Common myeloid progenitor, CD34-positive (primary cell): ENCODE results near the gene FAM107A.

ENCODE experiments used
- CTCF ChIA-PET: fragments of 350-600 bp; sonication (Branson Sonifier 250); formaldehyde crosslinking; loops from one replicate; lab custom pipeline; 2021; ENCODE audit warnings: antibody characterized with exemption; lab: Charles Lee
- POLR2A ChIA-PET: fragments of 350-600 bp; sonication (Branson Sonifier 250); formaldehyde crosslinking; loops from one replicate; lab custom pipeline; 2021; ENCODE audit warnings: antibody characterized with exemption; lab: Charles Lee
- DNase-seq, 3 donors: peaks; one replicate each; pipeline versions ENCODE4 v3.0.0 to v3.0.0-alpha.2; 2013
- H3K27ac ChIP-seq, 2 experiments: 1 replicate in 1 of 2; 2 replicates in 1 of 2; pipeline ENCODE4 v1.7.0; 2013; ENCODE audit warnings: inconsistent platforms in 2 of 2, low read length in 2 of 2, mild to moderate bottlenecking in 2 of 2, low read depth in 1 of 2, moderate library complexity in 1 of 2; ENCODE audit not compliant: severe bottlenecking in 2 of 2, insufficient read depth in 1 of 2, poor library complexity in 1 of 2
- H3K27me3 ChIP-seq, 5 experiments: replicated peaks in 2 of 5; 1 replicate in 3 of 5; 2 replicates in 2 of 5; pipeline versions ENCODE4 v1.6.1 to v1.7.0; 2013; ENCODE audit warnings: low read length in 4 of 5, mild to moderate bottlenecking in 2 of 5, moderate library complexity in 2 of 5, inconsistent platforms in 1 of 5; ENCODE audit not compliant: insufficient read depth in 5 of 5, control insufficient read depth in 4 of 5
- H3K36me3 ChIP-seq, 4 experiments: 1 replicate in 2 of 4; 2 replicates in 2 of 4; pipeline versions ENCODE4 v1.6.1 to v1.7.0; 2013; ENCODE audit warnings: low read length in 3 of 4, control low read depth in 1 of 4, mild to moderate bottlenecking in 1 of 4; ENCODE audit not compliant: control insufficient read depth in 4 of 4, insufficient read depth in 4 of 4
- H3K4me1 ChIP-seq, 4 experiments: 1 replicate in 3 of 4; 2 replicates in 1 of 4; pipeline versions ENCODE4 v1.6.1 to v1.7.1; 2013; ENCODE audit warnings: low read length in 3 of 4, mild to moderate bottlenecking in 3 of 4, control low read depth in 1 of 4, inconsistent platforms in 1 of 4, moderate library complexity in 1 of 4; ENCODE audit not compliant: control insufficient read depth in 4 of 4, insufficient read depth in 4 of 4; ENCODE audit errors: control extremely low read depth in 1 of 4
- H3K4me3 ChIP-seq, 7 experiments: 1 replicate in 4 of 7; 2 replicates in 3 of 7; pipeline versions ENCODE4 v1.5.1 to v1.7.0; 2013; ENCODE audit warnings: mild to moderate bottlenecking in 7 of 7, low read length in 6 of 7, moderate library complexity in 6 of 7, inconsistent platforms in 2 of 7, low read depth in 2 of 7, control low read depth in 1 of 7; ENCODE audit not compliant: insufficient read depth in 4 of 7, control insufficient read depth in 1 of 7; ENCODE audit errors: extremely low read depth in 1 of 7
- H3K9me3 ChIP-seq, 5 experiments: 1 replicate in 4 of 5; 2 replicates in 1 of 5; pipeline versions ENCODE4 v1.6.1 to v1.7.1; 2013; ENCODE audit warnings: low read length in 4 of 5, mild to moderate bottlenecking in 2 of 5, inconsistent platforms in 1 of 5, low read depth in 1 of 5, moderate library complexity in 1 of 5; ENCODE audit not compliant: control insufficient read depth in 4 of 5, insufficient read depth in 2 of 5; ENCODE audit errors: control extremely low read depth in 1 of 5
- WGBS: methylation state at CpG from one replicate; pipeline ENCODE4 v1.1.5; 2013; ENCODE audit not compliant: insufficient coverage; 5-methylcytosine and 5-hydroxymethylcytosine counted together

Gene FAM107A

GRCh38 chr3:58594117-58594516, 16.9 kb upstream of the FAM107A start:
- POLR2A ChIA-PET, result no interaction called here
- peaks cover 0 to 3% (median 0%) of the 10 kb centered on the region in 5 experiments for H3K27me3 ChIP-seq
- H3K27ac ChIP-seq, result no peak overlapping the region
- CTCF ChIA-PET, result no interaction called here
- H3K4me3 ChIP-seq, result no peak overlapping the region
- no peaks in the 10 kb centered on the region for H3K9me3 ChIP-seq
- H3K4me1 ChIP-seq, result no peaks in the 10 kb centered on the region
- H3K36me3 ChIP-seq, result no peaks in the 10 kb centered on the region
- no peak for DNase-seq
- whole genome bisulfite sequencing, result 94% methylated on average over 5 of the region's 5 CpGs

DNA sequence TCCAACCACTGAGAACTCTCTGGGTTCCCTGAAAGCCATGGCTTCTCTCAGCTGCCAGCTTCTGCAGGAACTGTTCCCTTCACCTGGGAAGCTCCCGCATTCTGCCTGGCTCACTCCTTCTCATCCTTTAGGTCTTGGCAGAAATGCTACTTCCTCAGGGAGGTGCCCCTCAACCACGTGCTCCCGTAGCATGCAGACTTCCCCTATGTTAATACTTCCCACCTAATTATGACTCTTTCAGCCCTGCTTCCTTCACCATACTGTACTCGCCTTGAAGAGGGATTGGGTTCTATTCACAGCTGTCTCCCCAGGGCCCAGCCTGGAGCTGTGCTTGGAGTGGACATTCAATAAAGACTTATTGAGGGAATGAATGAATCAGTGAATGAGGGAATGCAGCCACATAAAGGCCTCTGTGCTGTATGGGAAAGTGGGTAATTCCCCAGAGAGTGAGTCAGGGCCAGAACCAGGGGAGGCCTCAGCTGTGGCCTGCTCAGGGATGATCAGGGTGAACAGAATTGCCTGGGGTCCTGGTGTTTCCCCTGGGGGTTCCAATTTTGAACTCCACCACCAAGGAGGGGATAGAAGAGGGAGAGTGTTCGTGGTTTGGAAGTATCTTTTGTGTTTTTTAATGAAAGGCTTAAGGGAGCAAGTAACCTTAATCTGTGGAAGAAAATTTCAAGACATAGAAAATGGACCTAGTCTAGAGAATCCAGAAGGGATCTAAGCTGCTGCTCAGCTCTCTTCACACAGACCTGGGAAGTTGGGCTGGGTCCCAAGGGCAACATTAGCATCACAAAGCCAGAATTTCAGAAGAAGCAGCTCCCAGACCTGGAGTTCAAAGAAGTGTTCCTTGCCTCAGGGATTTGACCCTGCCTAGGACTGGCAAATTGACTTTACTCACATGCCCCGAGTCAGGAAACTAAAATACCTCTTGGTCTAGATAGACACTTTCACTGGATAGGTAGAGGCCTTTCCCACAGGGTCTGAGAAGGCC, 14.6 kb upstream of the FAM107A start:
- Histone ChIP-seq H3K9me3 (no peaks in the 10 kb centered on the region), H3K27ac (no peak overlapping the region), H3K27me3 (peaks cover 2 to 20% (median 16%) of the 10 kb centered on the region in 5 experiments), H3K4me3 (no peak overlapping the region), H3K4me1 (peaks cover 0 to 1% (median under 1%) of the 10 kb centered on the region in 4 experiments), H3K36me3 (no peaks in the 10 kb centered on the region)
- ChIA-PET CTCF (interaction anchor here (0.6 to 1.2 kb wide), 3 partner anchors 10 to 1678 kb away, joined by 3 to 4 read pairs (median 3); no protein-coding TSS in a partner anchor), POLR2A (no interaction called here)
- no peak for DNase-seq
- 73% methylated on average over 4 of the region's 6 CpGs for WGBS

- WGBS, result 78% methylated on average over 1 of the region's 3 CpGs
- H3K9me3 ChIP-seq, result no peaks in the 10 kb centered on the region
- H3K27me3 ChIP-seq, result peaks cover 2 to 47% (median 33%) of the 10 kb centered on the region in 5 experiments
- no peaks in the 10 kb centered on the region for H3K36me3 ChIP-seq
- ChIA-PET CTCF (interaction anchor here (0.7 to 1.6 kb wide), 2 partner anchors 19 to 24 kb away, joined by 3 to 9 read pairs; no protein-coding TSS in a partner anchor), POLR2A (interaction anchor here (0.6 kb wide), 1 partner anchor 406 kb away, joined by 5 read pairs; no protein-coding TSS in a partner anchor)
- no peak overlapping the region for H3K27ac ChIP-seq
- peak; percentile 34 to 71 (median 68) for DNase-seq
- no peak overlapping the region for H3K4me3 ChIP-seq
- H3K4me1 ChIP-seq, result peaks cover 0 to 18% (median 12%) of the 10 kb centered on the region in 4 experiments
Measured at GRCh38 chr3:58588030-58588614, 10.9 kb upstream of the FAM107A start.

GRCh38 chr3:58586776-58587192, 9.6 kb upstream of the FAM107A start:
- CTCF ChIA-PET, result interaction anchor here (2.1 kb wide), 1 partner anchor 43 kb away, joined by 10 read pairs; no protein-coding TSS in a partner anchor

DNA sequence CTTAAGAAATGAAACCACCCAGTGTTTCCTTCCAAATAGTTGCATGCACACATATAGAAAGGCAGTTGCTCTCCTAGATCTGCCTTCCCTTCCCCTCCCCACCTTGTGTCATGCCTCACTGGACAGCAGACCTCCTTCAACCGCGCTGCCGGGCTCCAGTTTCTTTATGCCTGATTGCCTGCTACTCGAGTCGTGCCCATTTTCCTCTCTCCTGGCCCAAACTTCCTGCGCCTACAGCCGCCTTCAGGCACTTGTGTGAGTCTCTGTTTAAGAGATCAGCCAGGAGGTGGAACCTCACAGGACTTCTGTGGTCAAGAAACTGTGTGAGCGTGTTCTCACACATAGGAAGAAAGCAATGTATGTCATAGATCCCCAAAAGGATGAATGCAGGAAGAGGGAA, 8.8 kb upstream of the FAM107A start:
- H3K9me3 ChIP-seq, result no peaks in the 10 kb centered on the region
- ChIA-PET CTCF (interaction anchor here (1.3 to 2.1 kb wide), 2 partner anchors 26 to 44 kb away, joined by 3 to 10 read pairs; no protein-coding TSS in a partner anchor), POLR2A (no interaction called here)
- H3K4me1 ChIP-seq, result peaks cover 0 to 26% (median 15%) of the 10 kb centered on the region in 4 experiments
- no peak overlapping the region for H3K27ac ChIP-seq
- peak overlapping the region in 4 of 7 experiments; percentile 19 to 95 (median 79) for H3K4me3 ChIP-seq
- DNase-seq, result no peak
- H3K27me3 ChIP-seq, result peaks cover 2 to 47% (median 33%) of the 10 kb centered on the region in 5 experiments
- no peaks in the 10 kb centered on the region for H3K36me3 ChIP-seq
- WGBS, result 50% methylated on average over 8 of the region's 8 CpGs

More at GRCh38 chr3:58586776-58587192, 9.6 kb upstream of the FAM107A start:
- Histone ChIP-seq H3K4me1 (peaks cover 0 to 20% (median 12%) of the 10 kb centered on the region in 4 experiments), H3K27me3 (peaks cover 2 to 47% (median 33%) of the 10 kb centered on the region in 5 experiments), H3K36me3 (no peaks in the 10 kb centered on the region), H3K4me3 (no peak overlapping the region), H3K9me3 (no peaks in the 10 kb centered on the region), H3K27ac (no peak overlapping the region)
- DNase-seq, result no peak
- WGBS, result 8% methylated on average over 44 of the region's 44 CpGs
- POLR2A ChIA-PET, result no interaction called here

GRCh38 chr3:58585005-58585786, 8.0 kb upstream of the FAM107A start:
- peak; percentile 58 to 83 (median 79) for DNase-seq
- Histone ChIP-seq H3K4me1 (peaks cover 0 to 28% (median 15%) of the 10 kb centered on the region in 4 experiments), H3K27ac (no peak overlapping the region), H3K36me3 (no peaks in the 10 kb centered on the region), H3K4me3 (peak overlapping the region; percentile 56 to 95 (median 77)), H3K27me3 (peaks cover 2 to 47% (median 33%) of the 10 kb centered on the region in 5 experiments), H3K9me3 (no peaks in the 10 kb centered on the region)
- POLR2A ChIA-PET, result no interaction called here
- CTCF ChIA-PET, result interaction anchor here (0.7 to 2.1 kb wide), 6 partner anchors 10 to 163 kb away, joined by 3 to 10 read pairs (median 3); no protein-coding TSS in a partner anchor
- 1% methylated on average over 39 of the region's 46 CpGs for WGBS
